Measurements from ENCODE around the gene RNU1-3. TPM values are rescaled to one million over a fixed set of nuclear protein-coding genes. Genes with fewer than 3 reads are reported as not detected.

Gene RNU1-3
- total and polyA plus RNA-seq, 9 of the 15 experiments (the other 6 are each of a cell fraction or from before 2014, with no cell fraction given), result under 0.01 to 32,823 (median 2,538) TPM; not detected in 4

DNA sequence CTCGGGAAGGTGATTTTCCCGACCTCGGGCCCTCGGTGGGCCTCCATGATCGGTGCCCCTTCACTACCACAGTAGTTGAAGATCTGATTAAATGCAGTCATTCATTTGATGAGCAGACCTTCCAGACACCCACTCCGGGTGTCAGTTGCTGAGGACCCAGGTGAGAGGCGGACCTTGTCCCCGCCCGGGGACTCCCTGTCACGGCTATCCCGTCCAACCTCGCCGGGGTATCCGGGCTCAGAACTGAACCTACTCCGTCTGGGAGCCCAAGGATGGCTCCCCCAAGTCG, 22.6 kb downstream of the RNU1-3 start (continued):
- TF ChIP-seq, protein P1, sequence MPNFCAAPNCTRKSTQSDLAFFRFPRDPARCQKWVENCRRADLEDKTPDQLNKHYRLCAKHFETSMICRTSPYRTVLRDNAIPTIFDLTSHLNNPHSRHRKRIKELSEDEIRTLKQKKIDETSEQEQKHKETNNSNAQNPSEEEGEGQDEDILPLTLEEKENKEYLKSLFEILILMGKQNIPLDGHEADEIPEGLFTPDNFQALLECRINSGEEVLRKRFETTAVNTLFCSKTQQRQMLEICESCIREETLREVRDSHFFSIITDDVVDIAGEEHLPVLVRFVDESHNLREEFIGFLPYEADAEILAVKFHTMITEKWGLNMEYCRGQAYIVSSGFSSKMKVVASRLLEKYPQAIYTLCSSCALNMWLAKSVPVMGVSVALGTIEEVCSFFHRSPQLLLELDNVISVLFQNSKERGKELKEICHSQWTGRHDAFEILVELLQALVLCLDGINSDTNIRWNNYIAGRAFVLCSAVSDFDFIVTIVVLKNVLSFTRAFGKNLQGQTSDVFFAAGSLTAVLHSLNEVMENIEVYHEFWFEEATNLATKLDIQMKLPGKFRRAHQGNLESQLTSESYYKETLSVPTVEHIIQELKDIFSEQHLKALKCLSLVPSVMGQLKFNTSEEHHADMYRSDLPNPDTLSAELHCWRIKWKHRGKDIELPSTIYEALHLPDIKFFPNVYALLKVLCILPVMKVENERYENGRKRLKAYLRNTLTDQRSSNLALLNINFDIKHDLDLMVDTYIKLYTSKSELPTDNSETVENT (CRISPR knock-in tag; IDR thresholded peaks at IDR 0.05), result no peak
- TF ChIP-seq, protein P2, sequence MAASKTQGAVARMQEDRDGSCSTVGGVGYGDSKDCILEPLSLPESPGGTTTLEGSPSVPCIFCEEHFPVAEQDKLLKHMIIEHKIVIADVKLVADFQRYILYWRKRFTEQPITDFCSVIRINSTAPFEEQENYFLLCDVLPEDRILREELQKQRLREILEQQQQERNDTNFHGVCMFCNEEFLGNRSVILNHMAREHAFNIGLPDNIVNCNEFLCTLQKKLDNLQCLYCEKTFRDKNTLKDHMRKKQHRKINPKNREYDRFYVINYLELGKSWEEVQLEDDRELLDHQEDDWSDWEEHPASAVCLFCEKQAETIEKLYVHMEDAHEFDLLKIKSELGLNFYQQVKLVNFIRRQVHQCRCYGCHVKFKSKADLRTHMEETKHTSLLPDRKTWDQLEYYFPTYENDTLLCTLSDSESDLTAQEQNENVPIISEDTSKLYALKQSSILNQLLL (CRISPR knock-in tag; IDR thresholded peaks at IDR 0.05; ENCODE audit: borderline replicate concordance), result no peak
- TF ChIP-seq TAF15 (IDR thresholded peaks at IDR 0.05; ENCODE audit: low read depth, low read length) (0 out of 2 replicates have a peak, but pooled peaks have one; percentile 27), SMARCA4 (IDR thresholded peaks at IDR 0.05) (no peak), RBM14 (IDR thresholded peaks at IDR 0.05; ENCODE audit: borderline replicate concordance, insufficient read depth, low read depth, low read length) (peak; percentile 63; the same call in 1 of the 2 replicates), DMBX1 (CRISPR knock-in tag; IDR thresholded peaks at IDR 0.05; ENCODE audit: borderline replicate concordance) (no peak), DNMT1 (IDR thresholded peaks at IDR 0.05) (peak; percentile 95), SRSF7 (optimal IDR thresholded peaks at IDR 0.05; ENCODE audit: low read depth, low read length) (no peak), KAT7 (CRISPR knock-in tag; IDR thresholded peaks at IDR 0.05; ENCODE audit: borderline replicate concordance) (peak; percentile 99; the same call in 1 of the 2 replicates), KLF1 (tag; IDR thresholded peaks at IDR 0.05) (peak; percentile 45; the same call in 1 of the 2 replicates), TAF7 (tag; IDR thresholded peaks at IDR 0.05) (peak; percentile 59), HEY1 (CRISPR knock-in tag; IDR thresholded peaks at IDR 0.05; ENCODE audit: borderline replicate concordance) (no peak), ZNF695 (CRISPR knock-in tag; IDR thresholded peaks at IDR 0.05) (peak; percentile 64; the same call in 1 of the 2 replicates), ZNF830 (CRISPR knock-in tag; IDR thresholded peaks at IDR 0.05) (0 out of 2 replicates have a peak, but pooled peaks have one; percentile 43), CBFA2T3 (IDR thresholded peaks at IDR 0.05) (peak; percentile 22)
- TF ChIP-seq, protein P3, sequence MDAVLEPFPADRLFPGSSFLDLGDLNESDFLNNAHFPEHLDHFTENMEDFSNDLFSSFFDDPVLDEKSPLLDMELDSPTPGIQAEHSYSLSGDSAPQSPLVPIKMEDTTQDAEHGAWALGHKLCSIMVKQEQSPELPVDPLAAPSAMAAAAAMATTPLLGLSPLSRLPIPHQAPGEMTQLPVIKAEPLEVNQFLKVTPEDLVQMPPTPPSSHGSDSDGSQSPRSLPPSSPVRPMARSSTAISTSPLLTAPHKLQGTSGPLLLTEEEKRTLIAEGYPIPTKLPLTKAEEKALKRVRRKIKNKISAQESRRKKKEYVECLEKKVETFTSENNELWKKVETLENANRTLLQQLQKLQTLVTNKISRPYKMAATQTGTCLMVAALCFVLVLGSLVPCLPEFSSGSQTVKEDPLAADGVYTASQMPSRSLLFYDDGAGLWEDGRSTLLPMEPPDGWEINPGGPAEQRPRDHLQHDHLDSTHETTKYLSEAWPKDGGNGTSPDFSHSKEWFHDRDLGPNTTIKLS (IDR thresholded peaks at IDR 0.05; ENCODE audit: borderline replicate concordance, low read depth), result no peak; the same call in 1 of the 2 replicates
- TF ChIP-seq, protein P4, sequence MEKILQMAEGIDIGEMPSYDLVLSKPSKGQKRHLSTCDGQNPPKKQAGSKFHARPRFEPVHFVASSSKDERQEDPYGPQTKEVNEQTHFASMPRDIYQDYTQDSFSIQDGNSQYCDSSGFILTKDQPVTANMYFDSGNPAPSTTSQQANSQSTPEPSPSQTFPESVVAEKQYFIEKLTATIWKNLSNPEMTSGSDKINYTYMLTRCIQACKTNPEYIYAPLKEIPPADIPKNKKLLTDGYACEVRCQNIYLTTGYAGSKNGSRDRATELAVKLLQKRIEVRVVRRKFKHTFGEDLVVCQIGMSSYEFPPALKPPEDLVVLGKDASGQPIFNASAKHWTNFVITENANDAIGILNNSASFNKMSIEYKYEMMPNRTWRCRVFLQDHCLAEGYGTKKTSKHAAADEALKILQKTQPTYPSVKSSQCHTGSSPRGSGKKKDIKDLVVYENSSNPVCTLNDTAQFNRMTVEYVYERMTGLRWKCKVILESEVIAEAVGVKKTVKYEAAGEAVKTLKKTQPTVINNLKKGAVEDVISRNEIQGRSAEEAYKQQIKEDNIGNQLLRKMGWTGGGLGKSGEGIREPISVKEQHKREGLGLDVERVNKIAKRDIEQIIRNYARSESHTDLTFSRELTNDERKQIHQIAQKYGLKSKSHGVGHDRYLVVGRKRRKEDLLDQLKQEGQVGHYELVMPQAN (IDR thresholded peaks at IDR 0.05; ENCODE audit: borderline replicate concordance), result peak; percentile 87
